HG02852 (cell line): ENCODE measurements around the gene PATJ.

Experiments
- ATAC-seq: cut with Tn5 transposase; IDR thresholded peaks from one replicate; pipeline ENCODE4 v1.9.1; 2021; ENCODE audit warnings: mild to moderate bottlenecking, moderate library complexity; ENCODE audit not compliant: unreplicated experiment

PATJ gene

DNA sequence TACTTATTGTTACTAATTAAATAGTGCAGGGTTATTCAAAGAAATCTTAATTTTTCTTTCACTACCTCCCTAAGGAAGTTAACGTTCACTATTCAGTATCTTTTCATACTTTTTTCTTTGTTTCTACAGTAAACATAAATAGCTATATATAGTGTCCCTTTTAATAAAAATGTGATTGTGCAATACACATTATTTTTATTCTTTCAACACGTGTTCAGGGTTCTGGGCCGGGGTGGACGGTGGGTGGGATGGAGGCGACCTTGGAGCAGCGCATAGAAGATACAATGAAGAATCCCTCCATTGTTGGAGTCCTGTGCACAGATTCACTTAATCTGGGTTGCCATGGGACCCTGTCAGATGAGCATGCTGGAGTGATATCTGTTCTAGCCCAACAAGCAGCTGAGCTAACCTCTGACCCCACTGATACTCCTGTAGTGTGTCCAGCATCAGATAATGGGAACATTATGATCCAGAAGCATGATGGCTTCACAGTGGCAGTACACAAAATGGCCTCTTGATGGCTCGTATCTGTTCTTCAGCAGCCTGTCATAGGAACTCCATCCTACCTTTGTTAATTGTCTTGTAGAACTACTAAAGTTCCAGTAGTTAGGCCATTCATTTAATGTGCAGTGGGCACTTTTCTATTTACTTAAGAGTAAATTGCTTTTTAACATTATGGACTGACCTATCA lies 296.5 kb downstream of the PATJ start:
- ATAC-seq = no peak

DNA sequence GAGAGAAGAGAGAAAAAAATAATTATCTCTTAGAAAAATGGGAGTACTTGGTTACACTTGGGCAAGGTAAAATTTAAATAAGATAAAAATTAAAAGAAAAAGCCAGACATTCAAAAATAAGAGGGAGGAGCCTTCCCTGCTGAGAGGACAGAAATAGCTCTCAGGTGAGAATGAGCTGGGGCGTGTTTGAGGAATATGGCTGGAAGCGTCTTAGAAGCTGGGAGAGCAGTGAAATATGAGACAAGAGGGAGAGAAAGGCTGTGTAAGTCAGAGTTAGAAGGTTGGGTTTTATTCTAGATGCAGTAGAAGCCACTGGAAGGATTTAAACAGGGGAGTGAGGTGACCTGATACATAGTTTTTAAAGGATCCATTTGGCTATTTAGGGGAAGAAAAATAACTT lies 298.2 kb downstream of the PATJ start:
- no peak for ATAC-seq

DNA sequence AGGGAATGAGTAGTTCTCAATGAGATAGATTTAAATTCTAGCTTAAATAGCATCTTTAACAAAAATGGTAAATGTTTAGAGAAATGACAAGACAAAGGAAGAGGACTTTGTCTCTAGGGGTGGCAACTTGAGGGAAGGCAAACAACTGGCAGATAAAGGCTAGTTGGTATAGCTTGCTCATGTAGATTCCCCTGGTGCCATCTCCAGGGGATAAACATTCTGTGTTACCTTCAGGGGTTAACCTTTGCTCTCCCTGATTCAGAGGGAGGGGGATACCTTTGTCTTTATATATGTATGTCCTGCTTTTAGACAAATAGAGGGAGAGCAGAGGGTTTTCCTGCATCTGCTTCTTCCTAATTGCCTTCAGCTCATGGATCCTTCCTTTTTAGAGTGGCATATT lies 298.7 kb downstream of the PATJ start:
- no peak for ATAC-seq

DNA sequence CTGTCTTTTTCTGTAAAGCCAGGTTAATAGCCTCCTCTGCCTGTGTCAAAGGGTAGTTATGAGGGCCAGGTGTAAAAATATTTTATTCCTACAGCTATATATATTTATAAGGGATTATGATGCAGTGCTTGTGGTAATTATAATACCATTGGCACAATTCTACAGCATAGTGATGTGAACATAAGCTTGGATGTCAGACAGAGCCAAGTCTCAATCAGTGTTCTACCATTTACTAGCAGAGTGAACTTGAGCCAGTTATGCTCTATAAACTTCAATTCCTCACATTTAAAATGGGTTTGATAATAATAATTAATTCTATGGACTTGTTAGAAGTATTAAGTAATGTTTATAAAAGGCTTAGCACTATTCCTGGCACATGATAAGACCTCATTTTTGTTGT lies 300.9 kb downstream of the PATJ start:
- no peak for ATAC-seq

DNA sequence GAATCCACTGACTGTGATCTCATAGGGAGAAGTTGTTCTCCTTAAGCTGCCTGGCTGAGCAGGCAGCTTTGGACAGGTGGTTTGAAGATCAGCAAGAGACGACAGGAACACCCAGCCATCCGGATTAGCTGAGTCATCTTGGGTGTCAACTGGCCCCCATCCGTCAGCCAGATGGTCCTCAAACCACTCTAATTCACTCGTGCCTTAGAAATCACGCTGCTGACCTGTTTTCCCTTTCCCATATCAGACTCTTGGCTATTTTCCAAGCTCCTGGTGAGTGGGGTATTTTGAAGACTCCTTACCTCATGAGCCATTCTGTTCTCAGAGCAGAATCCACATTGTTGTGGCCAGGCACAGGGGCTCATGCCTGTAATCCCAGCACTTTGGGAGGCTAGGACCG lies 303.3 kb downstream of the PATJ start:
- no peak for ATAC-seq

DNA sequence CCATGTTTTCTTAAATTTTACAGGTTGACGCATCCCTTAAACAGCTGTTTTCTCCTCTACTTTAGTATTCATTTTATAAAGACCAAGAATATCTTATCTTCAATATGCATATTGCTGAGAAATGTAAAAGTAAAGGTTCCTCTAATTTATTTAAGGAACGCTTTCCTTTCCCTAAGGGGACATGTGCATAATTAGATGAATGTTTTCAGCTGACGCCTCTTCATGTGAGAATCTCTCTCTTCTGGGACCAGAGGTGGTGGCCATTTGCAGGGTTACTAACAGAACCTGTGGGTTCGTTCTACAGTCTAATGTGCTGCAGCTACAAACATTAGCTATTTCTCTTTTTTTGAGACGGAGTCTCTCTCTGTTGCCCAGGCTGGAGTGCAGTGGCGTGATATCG lies 304.6 kb downstream of the PATJ start:
- ATAC-seq = no peak

DNA sequence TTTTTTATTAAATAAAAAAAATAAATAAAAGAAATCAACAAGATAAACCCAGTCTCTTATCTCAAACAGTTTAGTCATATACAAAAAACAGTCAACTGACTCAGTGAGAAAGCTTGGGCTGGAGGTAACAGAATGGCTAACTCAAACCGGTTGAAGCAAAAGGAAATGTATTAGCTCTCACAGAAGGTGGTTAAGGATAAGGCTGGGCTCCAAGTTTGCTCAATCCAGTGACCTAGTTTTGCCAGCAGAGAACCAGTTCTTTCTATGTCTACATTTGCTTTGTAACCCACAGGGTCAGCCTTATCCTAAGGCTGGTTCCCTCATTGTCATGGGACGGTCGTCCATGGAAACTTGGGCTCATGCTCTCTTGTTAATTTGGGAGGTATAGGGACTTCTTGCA lies 307.9 kb downstream of the PATJ start:
- no peak for ATAC-seq

DNA sequence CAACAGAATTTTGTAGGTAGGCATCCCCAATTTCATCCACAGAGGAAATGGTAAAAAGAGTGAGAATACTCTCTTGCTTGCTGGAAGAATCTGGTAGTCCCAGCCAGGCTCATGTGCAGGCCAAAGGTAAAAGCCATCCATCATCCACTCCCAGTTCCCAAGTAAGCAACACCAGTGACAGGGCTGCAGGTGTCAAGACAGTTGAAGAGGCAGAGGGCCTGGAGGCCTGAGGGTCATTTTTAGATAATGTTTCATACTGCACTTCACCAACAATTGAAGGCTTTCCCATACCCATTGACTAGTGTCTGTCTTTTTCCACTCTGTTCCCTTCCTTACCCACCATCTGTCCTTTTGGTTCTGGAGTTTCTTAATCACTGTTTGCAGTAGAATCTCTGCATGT lies 310.7 kb downstream of the PATJ start:
- ATAC-seq = no peak

DNA sequence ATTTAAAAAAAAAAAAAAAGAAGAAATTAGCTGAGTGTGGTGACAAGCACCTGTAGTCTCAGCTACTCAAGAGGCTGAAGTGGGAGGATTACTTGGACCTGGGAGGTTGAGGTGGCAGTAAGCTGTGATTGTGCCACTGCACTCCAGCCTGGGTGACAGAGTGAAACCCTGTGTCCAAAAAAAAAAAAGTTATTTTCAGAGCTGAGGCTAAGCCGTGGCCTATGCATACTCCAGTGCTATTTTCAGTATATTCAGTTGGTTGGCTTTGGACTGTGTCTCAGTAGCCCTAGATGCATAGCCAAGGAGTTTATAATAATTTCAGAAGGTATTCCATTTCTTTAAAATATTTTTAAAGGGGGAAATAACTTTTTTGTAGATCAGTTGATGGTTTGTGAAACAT lies 311.9 kb downstream of the PATJ start:
- ATAC-seq = no peak

DNA sequence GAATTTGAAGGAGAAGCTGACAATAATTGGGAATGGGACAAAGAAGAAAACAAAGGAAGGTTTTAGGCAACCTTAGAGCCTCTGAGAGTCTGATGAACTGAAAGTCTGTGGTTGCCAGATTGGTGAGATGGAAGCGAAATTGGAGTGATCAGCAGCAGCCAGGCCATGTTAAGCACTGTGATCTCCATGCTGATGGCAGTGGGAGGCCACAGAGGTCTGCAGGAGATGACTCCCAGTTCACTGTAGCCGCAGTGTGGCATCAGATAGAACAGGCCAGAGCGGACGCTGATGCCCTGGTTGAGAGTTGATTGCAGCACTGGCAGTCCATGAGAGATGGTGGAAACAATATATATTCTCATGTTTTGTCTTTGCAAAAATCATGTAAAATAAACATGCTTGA lies 314.9 kb downstream of the PATJ start:
- no peak for ATAC-seq

DNA sequence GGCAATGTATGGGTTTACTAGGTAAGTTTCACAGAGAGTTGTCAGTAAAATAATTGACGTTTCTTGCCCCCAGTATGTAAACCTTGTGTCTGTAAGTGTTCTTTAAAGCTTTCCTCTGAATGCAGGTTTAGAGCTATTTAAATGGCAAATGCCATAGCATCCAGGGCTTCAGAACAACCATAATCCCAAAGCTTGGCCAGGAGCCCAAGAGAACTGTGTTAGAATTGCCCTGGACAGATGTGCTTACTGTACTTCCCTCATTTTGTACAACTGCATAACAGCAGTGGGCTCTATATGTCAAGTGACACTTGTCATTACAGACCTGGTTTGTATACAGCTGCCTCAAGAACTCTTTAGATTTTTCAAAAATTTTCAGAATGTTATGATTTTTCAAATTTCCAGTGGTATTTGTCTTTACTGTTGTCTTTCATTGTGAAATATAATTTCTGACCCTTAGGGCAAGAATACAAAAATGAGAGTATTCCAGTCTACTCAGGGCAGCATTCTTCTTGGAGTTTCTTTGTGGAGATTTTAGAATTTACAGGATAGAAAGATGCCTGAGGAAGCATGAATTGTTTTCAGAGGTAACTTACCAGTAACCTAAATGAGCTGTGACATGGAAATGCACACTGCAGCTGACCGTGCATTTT lies 315.5 kb downstream of the PATJ start:
- ATAC-seq = no peak

DNA sequence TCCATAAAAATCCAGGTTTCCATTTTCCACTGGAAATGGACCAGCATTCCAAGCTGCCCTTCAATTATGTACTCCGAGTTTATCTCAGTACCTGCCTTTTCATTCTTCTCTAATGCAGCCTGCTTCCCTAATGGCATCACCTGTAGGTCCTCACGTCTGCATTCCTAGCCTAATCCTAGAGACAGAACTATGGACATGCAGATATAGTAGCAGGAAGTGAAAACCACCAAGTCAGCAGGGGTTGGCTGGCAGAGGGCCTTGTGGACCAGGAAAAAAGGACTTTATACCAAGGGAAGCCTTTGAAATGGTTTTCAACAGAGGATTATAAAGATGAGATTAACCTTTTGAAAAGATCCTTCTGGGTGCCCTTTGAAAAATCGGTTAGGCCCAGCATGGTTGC lies 316.7 kb downstream of the PATJ start:
- ATAC-seq = no peak

DNA sequence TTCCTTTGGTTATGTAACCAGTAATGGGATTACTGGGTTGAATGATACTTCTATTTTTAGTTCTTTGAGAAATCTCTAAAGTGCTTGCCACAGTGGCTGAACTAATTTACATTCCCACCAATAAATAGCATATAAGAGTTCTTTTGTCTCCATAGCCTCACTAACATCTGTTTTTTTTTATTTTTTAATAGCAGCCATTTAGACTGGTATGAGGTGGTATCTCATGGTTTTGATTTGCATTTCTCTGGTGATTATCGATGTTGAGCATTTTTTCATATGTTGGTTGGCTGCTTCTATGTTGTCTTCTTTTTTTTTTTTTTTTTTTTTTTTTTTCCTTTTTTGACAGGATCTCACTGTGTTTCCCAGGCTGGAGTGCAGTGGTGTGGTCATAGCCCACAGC lies 319.8 kb downstream of the PATJ start:
- no peak for ATAC-seq

DNA sequence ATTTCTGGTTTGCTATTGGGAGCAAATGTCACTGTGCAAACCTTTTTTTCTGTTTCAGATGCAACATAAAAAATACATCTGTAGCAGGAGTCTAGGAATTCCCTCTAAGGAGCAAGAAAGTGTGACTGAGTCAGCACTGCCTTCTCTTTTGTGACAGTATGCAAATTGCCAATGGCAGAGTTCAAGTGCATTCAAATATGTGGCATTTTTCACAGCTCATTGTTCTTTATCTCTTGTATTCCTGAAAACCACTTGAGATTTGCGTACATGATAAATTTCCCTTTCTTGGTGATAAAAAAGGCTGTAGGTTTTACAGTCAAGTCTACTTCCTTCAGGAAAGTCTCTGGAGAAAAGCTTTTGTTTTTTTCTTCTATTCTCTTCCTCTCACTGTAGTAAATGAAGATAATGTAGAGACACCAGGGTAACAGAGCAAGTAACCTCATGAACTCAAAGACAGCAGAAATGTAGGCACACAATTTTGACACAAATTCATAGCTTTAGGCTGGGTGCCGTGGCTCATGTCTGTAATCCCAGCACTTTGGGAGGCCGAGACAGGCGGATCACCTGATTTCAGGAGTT lies 322.6 kb downstream of the PATJ start:
- ATAC-seq = no peak

DNA sequence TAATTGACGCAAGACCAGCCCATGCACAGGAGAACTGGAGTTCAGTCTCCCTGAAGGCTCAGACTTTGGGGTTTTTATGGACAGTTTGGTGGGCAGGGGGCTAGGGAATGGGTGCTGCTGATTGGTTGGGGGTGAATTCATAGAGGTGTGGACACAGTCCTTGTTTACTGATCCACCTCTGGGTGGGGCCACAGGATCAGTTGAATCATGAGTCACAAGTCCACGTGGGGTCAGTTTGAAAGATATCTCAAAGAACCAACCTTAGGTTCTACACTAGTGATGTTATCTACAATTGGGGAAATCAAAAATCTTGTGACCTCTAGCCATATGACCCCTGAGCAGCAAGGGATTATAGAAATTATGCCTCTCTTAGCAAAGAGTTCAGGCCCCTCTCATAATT lies 324.4 kb downstream of the PATJ start:
- no peak for ATAC-seq

DNA sequence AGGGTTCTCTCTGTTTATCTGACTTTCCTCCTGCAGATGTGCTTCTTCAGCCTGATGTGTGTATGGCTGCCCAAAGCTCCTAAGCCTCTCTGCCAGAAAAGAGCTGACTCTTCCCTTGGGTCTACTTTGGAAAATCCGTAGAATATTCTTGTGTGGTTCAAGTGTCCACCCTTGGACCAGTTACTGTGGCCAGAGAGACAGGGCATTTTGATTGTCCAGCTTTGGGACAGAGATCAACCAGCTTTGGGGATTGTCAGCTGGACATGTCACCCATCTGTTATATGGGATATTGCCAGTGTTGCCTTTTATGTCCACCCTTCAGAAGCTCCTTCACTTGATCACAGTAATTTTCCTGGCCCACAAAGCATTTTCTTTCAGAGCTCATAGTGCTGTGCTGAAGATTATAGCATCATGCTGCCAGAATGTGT lies 326.1 kb downstream of the PATJ start:
- ATAC-seq = no peak

DNA sequence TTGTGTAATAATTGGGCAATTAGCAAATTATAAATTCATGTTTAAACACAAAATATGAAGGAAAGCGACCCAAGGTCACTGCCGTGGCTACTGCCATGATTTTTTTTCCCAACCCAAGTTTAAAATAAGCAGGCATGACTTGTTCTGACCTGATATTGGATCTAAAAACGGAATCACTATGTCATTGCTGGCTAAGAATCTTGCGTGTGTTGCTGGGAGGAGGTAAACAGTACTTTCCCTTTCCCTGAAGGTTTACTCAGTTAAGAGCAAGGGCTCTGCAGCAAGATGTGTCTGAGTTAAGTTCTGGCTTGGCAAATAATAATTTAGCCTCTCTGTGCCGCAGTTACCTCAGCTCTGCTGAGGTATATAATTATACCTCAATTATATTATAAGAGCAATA lies 326.7 kb downstream of the PATJ start:
- ATAC-seq = no peak

DNA sequence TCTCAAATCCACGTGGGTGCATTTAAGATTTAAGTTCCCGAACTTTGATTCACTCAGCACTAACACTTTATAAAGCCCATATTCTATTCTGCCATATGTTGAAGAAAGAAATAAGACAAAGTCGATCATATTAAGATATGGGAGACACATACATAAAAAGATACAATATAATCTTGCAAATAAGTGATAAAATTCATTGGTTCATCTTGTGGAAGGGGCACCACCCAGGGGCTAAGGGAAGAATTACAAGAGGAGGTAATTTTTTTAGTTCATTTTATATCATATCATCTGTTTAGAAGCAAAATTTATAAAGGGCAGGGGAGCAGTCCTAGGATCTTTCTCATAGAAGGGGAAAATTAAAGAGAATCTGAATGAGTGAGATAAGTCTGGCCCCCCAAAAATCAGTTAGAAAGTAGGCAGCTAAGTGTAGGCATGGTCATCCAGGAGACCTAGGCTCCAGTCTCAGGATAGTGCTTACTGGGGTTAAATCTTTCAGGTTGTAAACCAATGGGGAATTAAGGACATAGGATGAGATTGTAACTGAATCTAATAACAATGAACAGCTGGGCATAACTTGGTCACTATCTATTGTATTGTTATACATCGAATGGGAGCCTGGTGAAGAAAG lies 328.2 kb downstream of the PATJ start:
- no peak for ATAC-seq

DNA sequence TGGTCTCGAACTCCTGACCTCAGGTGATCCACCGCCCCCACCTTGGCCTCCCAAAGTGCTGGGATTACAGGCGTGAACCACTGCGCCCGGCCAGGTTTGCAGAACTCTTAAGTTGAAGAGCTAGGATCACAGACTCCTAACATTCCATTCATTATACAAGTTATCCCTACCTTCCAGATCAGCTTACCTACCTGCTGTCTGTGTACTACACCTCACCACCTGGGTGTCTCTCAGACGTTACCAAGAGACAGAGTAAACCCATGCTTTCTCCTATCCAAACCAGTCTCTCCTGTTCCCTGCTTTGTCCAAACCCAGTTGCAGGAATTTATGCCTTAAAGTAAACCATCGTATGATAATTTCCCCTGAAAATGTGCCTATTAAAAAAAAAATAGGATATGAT lies 329.4 kb downstream of the PATJ start:
- ATAC-seq = no peak

DNA sequence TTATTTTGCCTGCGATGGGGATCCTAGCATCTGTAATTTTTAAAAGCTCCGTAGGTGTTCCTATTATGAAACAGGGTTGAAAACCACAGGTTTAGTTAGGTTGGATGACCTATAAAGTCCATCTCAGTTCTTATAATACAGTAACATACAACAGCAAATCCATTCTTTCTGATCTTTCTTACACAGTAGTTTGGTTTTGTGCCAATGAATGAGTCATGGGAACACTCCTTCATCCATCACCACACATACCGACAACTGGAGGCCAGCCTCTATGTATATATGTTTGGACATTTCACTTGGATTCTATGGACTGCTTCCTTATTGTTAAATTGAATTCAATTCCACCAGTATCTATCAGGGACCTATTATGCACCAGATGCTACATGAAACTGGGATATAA lies 334.0 kb downstream of the PATJ start:
- ATAC-seq = no peak

DNA sequence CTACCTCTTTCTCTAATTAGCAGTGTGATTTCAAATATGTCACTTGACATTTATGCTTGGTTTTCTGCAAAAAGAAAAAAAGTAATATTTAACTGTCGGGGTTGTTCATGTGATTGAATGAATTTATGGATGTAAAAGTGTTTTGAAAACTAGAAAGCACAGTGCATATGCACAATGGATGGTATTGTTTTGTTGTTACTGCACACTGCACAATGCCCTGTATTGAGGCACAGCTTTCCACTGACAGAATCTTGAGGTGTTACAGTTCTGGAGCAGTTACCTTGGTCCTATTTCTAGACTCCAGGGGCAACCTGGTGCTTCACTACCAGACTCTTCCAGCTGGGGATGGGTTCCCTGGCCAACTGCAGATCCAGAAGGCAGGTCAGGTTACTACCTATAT lies 335.5 kb downstream of the PATJ start:
- ATAC-seq = no peak
